SK-N-SH treated with all-trans-retinoic acid at 6 μM for 48 hours (cell line): ENCODE data around the gene CNIH4.

Source experiments
- ARNTL ChIP-seq: fragments of 450-650 bp; formaldehyde crosslinking; IDR thresholded peaks from 2 replicates; pipeline ENCODE4 v1.5.0; 2020; ENCODE audit warnings: low read depth, mild to moderate bottlenecking, moderate library complexity, borderline replicate concordance
- CSRNP3 ChIP-seq: fragments of 250-450 bp; sonication (Bioruptor Pico); IDR thresholded peaks from 2 replicates; pipeline ENCODE4 v1.5.1; 2021; ENCODE audit warnings: mild to moderate bottlenecking, moderate library complexity
- OSR1 ChIP-seq: fragments of 250-450 bp; sonication (Bioruptor Pico); IDR thresholded peaks from 2 replicates; pipeline ENCODE4 v1.8.0; 2022; ENCODE audit warnings: moderate library complexity, mild to moderate bottlenecking, inconsistent platforms
- RARB ChIP-seq: fragments of 250-450 bp; sonication (Bioruptor Pico); IDR thresholded peaks from 2 replicates; pipeline ENCODE4 v1.8.0; 2021; ENCODE audit warnings: mild to moderate bottlenecking, moderate library complexity
- TOX ChIP-seq: fragments of 250-450 bp; sonication (Bioruptor Pico); IDR thresholded peaks from 2 replicates; pipeline ENCODE4 v1.8.0; 2021; ENCODE audit warnings: mild to moderate bottlenecking, moderate library complexity, borderline replicate concordance
- TSHZ2 ChIP-seq: fragments of 250-450 bp; sonication (Bioruptor Pico); IDR thresholded peaks from 2 replicates; pipeline ENCODE4 v1.5.0; 2020; ENCODE audit warnings: mild to moderate bottlenecking, moderate library complexity
- ZFP30 ChIP-seq: fragments of 450-650 bp; formaldehyde crosslinking; IDR thresholded peaks from 2 replicates; pipeline ENCODE4 v1.5.0; 2022; ENCODE audit warnings: mild to moderate bottlenecking, moderate library complexity
- ZNF8 ChIP-seq: fragments of 450-650 bp; formaldehyde crosslinking; IDR thresholded peaks from 2 replicates; pipeline ENCODE4 v1.5.0; 2020; ENCODE audit warnings: mild to moderate bottlenecking, moderate library complexity
- TF ChIP-seq, protein P1 (sequence below): fragments of 250-450 bp; sonication (Bioruptor Pico); IDR thresholded peaks from 2 replicates; pipeline ENCODE4 v1.8.0; 2020; ENCODE audit warnings: mild to moderate bottlenecking, moderate library complexity, borderline replicate concordance
- TF ChIP-seq, protein P2 (sequence below): fragments of 250-450 bp; sonication (Bioruptor Pico); IDR thresholded peaks from 2 replicates; pipeline ENCODE4 v1.5.1; 2020; ENCODE audit warnings: low read depth, mild to moderate bottlenecking, moderate library complexity

DNA sequence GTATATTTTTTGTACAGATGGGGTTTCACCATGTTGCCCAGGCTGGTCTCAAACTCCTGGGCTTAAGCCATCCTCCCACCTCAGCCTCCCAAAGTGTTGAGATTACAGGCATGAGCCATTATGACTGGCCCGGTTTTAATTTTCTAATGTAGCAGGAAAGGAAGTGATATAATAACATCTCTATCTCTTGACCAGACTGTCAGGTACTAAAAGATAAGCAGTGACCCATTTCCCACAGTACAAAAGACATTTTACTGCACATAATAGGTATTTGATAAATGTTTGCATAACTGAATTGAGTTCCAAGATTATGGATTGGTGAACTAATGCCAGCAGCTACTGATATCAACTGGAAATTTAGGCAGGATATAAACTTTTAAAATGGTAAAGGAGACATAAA lies 30.7 kb upstream of the CNIH4 start:
- no peak for TF ChIP-seq TSHZ2 (CRISPR knock-in tag)
- TF ChIP-seq ZNF8 (CRISPR knock-in tag), result no peak
- TF ChIP-seq ARNTL (CRISPR knock-in tag), result no peak
- TF ChIP-seq, protein P1, sequence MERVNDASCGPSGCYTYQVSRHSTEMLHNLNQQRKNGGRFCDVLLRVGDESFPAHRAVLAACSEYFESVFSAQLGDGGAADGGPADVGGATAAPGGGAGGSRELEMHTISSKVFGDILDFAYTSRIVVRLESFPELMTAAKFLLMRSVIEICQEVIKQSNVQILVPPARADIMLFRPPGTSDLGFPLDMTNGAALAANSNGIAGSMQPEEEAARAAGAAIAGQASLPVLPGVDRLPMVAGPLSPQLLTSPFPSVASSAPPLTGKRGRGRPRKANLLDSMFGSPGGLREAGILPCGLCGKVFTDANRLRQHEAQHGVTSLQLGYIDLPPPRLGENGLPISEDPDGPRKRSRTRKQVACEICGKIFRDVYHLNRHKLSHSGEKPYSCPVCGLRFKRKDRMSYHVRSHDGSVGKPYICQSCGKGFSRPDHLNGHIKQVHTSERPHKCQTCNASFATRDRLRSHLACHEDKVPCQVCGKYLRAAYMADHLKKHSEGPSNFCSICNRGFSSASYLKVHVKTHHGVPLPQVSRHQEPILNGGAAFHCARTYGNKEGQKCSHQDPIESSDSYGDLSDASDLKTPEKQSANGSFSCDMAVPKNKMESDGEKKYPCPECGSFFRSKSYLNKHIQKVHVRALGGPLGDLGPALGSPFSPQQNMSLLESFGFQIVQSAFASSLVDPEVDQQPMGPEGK (CRISPR knock-in tag), result no peak
- TF ChIP-seq ZFP30 (CRISPR knock-in tag), result no peak
- TF ChIP-seq, protein P2, sequence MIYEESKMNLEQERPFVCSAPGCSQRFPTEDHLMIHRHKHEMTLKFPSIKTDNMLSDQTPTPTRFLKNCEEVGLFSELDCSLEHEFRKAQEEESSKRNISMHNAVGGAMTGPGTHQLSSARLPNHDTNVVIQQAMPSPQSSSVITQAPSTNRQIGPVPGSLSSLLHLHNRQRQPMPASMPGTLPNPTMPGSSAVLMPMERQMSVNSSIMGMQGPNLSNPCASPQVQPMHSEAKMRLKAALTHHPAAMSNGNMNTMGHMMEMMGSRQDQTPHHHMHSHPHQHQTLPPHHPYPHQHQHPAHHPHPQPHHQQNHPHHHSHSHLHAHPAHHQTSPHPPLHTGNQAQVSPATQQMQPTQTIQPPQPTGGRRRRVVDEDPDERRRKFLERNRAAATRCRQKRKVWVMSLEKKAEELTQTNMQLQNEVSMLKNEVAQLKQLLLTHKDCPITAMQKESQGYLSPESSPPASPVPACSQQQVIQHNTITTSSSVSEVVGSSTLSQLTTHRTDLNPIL (CRISPR knock-in tag), result no peak
- no peak for TF ChIP-seq CSRNP3 (CRISPR knock-in tag)
- no peak for TF ChIP-seq OSR1
- TF ChIP-seq RARB (CRISPR knock-in tag), result no peak
- TF ChIP-seq TOX (CRISPR knock-in tag), result no peak
